Stimulated activated naive CD8-positive, alpha-beta T cell treated with anti-CD3 and anti-CD28 coated beads, Interleukin-15, amount 100 ng/mL, for 72 hours (primary cell): ENCODE measurements around the gene FCGR3A.

Experiments used
- ATAC-seq: fragments of 150-1000 bp; cut with Tn5 transposase; 2 replicates; pipeline ENCODE4 v1.10.0; 2021; ENCODE audit warnings: mild to moderate bottlenecking, moderate library complexity
- DNase-seq, 2 donors: peaks; one replicate each; pipeline ENCODE4 v3.0.0; 2021 to 2022
- H3K27ac Mint-ChIP-seq, 2 donors: one replicate each; pipeline ENCODE4 v1.8.0; 2022; ENCODE audit warnings: mild to moderate bottlenecking in 2 of 2, mixed read lengths in 2 of 2, moderate library complexity in 2 of 2
- H3K27me3 Mint-ChIP-seq: one replicate; pipeline ENCODE4 v1.8.0; 2022; ENCODE audit warnings: mixed read lengths
- H3K4me1 Mint-ChIP-seq: one replicate; pipeline ENCODE4 v1.8.0; 2022; ENCODE audit warnings: mild to moderate bottlenecking, mixed read lengths
- H3K4me3 Mint-ChIP-seq, 2 donors: one replicate each; pipeline ENCODE4 v1.8.0; 2022; ENCODE audit warnings: mild to moderate bottlenecking in 2 of 2, mixed read lengths in 2 of 2, moderate library complexity in 1 of 2
- H3K9me3 Mint-ChIP-seq, 2 donors: one replicate each; pipeline ENCODE4 v1.8.0; 2022; ENCODE audit warnings: mixed read lengths in 2 of 2

FCGR3A gene

DNA sequence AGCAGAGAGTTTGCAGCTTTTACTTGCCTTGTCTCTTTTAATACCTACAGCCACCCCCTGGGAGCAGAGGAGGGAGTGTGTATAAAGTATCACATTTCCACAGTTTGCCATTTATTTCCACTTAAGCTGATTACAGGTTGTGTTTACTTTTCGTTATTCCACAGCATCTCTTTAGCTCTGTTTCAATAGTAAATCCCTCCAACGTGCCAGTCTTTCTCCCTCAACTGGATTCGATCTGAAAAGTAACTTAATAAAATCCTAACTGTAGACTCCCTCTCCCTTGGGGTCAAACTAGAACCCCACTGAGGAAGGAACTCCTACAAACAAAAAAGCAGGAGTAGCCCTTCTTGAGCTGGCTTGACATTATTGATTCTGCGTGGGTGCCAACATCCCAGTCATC lies 47.4 kb downstream of the FCGR3A start:
- Mint-ChIP-seq H3K27me3 (peaks cover 67% of the 10 kb centered on the region), H3K9me3 (no peaks in the 10 kb centered on the region), H3K4me1 (peaks cover 23% of the 10 kb centered on the region), H3K4me3 (no peak overlapping the region), H3K27ac (no peak overlapping the region)
- no peak for ATAC-seq
- DNase-seq: no peak

DNA sequence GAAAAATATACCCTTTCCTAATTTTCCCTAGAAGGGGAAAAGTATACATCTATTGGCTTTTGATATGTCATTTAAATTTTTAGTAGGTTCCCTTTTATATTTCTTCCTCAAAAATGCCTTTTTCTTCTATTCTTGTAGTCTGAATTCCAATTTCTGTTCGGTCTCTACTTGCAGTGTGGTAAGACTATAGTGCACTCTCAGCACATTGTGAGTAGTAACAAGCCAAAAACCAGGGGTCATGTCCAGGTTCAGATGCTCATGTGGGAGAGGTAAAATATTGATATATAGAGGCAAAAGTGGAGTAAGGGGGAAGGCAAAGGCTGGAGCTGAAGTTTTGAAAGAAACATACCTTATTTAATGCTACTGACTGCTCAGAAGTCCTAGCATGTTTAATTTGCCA lies 48.4 kb downstream of the FCGR3A start:
- ATAC-seq (no peak), DNase-seq (no peak)
- H3K9me3 Mint-ChIP-seq: no peaks in the 10 kb centered on the region
- H3K4me3 Mint-ChIP-seq: no peak overlapping the region
- peaks cover 14% of the 10 kb centered on the region for H3K4me1 Mint-ChIP-seq
- H3K27me3 Mint-ChIP-seq: peaks cover 66% of the 10 kb centered on the region
- H3K27ac Mint-ChIP-seq: no peak overlapping the region

DNA sequence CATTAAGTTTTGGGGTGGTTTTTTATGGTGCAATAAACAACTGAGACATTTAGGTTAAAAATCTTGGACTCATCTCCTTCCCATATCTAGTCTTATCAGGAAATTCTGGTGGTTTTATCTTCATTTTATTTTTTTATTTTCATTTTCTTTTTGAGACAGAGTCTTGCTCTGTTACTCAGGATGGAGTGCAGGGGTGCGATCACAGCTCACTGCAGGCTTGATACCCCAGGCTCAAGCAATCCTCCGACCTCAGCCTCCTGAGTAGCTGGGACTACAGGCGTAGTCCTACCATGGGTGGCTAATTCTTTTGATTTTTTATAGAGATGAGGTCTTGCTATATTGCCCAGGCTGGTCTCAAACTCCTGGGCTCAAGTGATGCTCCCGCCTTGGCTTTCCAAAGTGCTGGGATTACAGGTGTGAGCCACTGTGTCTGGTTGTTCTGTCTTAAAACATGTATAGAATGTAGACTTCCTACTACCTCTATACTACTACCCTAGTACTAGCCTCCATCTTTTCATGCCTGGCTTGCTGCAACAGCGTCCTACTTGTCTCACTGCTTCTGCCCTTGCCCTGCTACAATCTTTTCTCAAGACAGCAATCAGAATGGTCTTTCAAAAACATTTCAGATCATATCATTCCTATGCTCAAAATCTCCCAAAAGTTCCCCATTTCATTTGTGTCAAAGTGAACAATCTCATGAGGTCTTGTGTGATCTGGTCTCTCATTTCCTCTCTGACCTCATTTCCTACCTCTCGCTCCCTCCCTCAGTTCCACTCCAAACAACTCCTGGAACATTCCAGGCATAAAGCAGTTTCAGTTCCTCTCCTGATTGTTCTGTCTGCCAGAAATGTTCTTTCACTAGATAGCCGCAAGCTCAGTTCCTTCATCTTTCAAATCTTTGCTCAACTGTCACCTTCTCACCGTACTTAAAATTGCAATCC lies 50.2 kb downstream of the FCGR3A start:
- DNase-seq (no peak), ATAC-seq (no peak)
- H3K4me3 Mint-ChIP-seq: no peak overlapping the region
- peaks cover 61% of the 10 kb centered on the region for H3K27me3 Mint-ChIP-seq
- H3K27ac Mint-ChIP-seq: no peak overlapping the region
- peaks cover 8% of the 10 kb centered on the region for H3K4me1 Mint-ChIP-seq
- no peaks in the 10 kb centered on the region for H3K9me3 Mint-ChIP-seq

DNA sequence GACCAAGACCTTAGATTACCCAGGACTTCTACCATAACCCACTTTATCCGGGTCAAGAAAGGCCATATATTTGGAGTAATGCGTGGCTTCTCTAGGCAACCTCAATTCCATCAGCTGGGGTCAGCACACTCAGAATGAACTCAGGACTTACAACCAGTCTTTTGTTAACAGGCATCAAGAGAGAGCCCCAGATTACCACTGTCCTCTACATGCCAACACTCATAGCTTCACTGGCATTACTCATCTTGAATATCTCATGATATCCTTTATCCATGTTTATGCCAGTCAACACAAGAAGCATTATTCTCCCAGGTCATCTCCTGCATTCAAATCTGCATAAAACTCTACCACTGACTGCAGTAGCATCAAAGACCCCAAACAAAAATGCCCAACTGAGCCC lies 51.0 kb downstream of the FCGR3A start:
- no peak for ATAC-seq
- H3K27me3 Mint-ChIP-seq: peaks cover 64% of the 10 kb centered on the region

DNA sequence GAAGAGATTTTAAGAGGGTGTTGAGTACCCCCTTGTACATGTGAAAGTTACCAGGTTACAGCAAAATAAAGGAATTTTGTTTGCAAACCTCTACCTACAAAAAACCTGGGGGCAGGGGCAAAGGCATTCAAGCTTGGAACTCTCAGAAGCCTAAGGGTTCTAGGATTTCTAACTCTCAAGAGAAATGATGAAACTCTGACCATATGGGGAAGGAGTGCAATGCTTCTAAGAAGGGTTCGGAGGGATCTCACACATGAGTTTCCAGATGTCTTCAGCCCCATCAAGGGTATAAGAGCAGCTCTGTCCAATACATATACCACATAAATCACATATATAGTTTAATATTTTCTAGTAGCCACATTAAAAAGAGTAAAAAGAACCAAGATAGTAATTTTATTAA lies 51.7 kb downstream of the FCGR3A start:
- no peak for ATAC-seq
- DNase-seq: no peak
- Mint-ChIP-seq H3K27ac (no peak overlapping the region), H3K9me3 (no peaks in the 10 kb centered on the region), H3K27me3 (peaks cover 66% of the 10 kb centered on the region), H3K4me1 (peaks cover 8% of the 10 kb centered on the region), H3K4me3 (no peak overlapping the region)

More for the DNA sequence above, 51.0 kb downstream of the FCGR3A start:
- Mint-ChIP-seq H3K27ac (no peak overlapping the region), H3K4me1 (peaks cover 8% of the 10 kb centered on the region), H3K9me3 (no peaks in the 10 kb centered on the region), H3K4me3 (no peak overlapping the region)
- no peak for DNase-seq

DNA sequence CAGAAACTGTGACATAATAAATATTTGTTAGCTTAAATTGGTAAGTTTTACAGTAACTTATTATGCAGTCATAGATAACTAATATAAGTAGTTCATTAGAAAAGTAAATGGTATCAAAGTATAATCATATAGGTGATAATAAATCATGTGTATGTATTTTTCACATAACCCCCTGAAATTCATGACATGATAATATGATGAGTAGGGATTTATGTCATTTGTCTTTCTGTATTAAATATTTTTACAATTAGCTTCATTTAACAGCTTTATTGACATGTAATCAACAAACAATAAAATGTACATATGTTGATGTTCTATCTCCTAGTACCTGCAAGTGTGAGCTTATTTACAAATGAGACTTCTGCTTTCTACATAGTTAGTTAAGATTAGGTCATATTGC lies 54.1 kb downstream of the FCGR3A start:
- DNase-seq (no peak), ATAC-seq (no peak)
- H3K4me1 Mint-ChIP-seq: peaks cover 27% of the 10 kb centered on the region
- no peak overlapping the region for H3K4me3 Mint-ChIP-seq
- no peak overlapping the region for H3K27ac Mint-ChIP-seq
- H3K9me3 Mint-ChIP-seq: no peaks in the 10 kb centered on the region
- peaks cover 71% of the 10 kb centered on the region for H3K27me3 Mint-ChIP-seq

DNA sequence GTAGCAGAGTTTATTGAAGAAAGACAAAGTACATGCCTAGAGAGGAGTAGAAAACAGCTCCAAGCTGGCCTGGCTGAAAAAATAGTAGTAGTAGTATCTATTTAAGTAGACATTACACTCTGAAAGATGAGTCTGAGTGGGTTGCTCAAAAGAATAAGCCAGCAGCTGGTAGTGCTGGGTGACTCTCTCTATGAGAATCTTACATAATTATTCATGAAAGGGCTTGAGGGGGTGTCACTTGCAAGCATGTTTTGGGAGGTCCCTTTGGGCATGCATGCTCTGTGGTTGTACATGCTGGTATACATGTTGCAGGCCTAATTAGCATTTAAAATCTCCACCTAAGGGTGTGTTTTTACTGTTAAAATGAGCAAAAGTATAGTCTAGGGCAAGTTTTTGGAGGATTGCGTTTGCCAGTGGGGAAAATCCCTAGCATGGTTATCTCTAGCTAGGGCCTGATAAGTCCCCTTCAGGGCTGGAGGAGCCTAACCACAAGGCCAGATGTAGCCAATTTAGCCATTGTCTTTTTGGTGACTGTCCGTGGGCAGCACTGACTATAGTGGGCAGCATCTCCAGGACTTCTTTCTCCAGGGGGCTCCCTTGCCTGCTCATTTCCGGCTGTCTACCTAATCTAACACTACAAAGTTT lies 55.4 kb downstream of the FCGR3A start:
- DNase-seq (no peak), ATAC-seq (no peak)
- no peak overlapping the region for H3K27ac Mint-ChIP-seq
- no peak overlapping the region for H3K4me3 Mint-ChIP-seq
- H3K27me3 Mint-ChIP-seq: peaks cover 72% of the 10 kb centered on the region
- peaks cover 23% of the 10 kb centered on the region for H3K4me1 Mint-ChIP-seq
- no peaks in the 10 kb centered on the region for H3K9me3 Mint-ChIP-seq

DNA sequence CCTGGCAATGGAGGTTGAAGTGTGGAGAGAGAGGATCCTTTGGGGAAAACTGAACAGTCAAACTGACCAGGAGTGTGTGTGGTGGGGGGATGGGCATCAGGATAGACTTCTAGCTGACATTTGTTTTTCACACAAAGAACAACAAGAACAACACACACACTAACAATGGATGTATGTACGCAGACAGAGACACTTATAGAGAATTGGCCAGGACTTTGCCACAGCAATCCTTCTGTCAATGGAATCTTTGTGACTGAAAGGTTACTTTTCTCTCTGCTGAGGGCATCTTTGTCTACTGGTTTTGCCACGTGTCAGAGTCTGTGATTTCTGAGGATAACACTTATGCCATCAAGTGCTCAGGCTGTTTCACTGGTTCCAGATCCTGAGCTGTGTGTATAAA lies 56.8 kb downstream of the FCGR3A start:
- Mint-ChIP-seq H3K9me3 (no peaks in the 10 kb centered on the region), H3K27me3 (peaks cover 76% of the 10 kb centered on the region), H3K4me3 (no peak overlapping the region), H3K27ac (no peak overlapping the region), H3K4me1 (peaks cover 23% of the 10 kb centered on the region)
- DNase-seq (no peak), ATAC-seq (no peak)
